ENCODE data around the gene HTT-AS.
"Not testable (repeated sequence)": the region's sequence is repeated elsewhere in the genome, so short reads cannot be mapped to it uniquely, and the experiment has no call there.

The HTT-AS gene

GRCh38 chr4:3112201-3112600 lies 37.9 kb upstream of the HTT-AS start:
- H3K4me1 ChIP-seq (ENCODE audit: insufficient read depth, low read length) = peaks cover 4% of the 10 kb centered on the region
- H3K36me3 ChIP-seq (ENCODE audit: insufficient read depth, low read length) = peaks cover 53% of the 10 kb centered on the region
- no peak overlapping the region for H3K27ac ChIP-seq (ENCODE audit: low read depth, low read length)
- H3K4me3 ChIP-seq (ENCODE audit: low read depth in 1 of 2, low read length in 2 of 2) = no peak overlapping the region
- H3K9ac ChIP-seq (ENCODE audit: low read length) = no peak overlapping the region
- H3K9me3 ChIP-seq (ENCODE audit: low read length) = no peaks in the 10 kb centered on the region
- H3K27me3 ChIP-seq (ENCODE audit: control insufficient read depth in 1 of 2, insufficient read depth in 2 of 2, low read length in 2 of 2) = no peaks in the 10 kb centered on the region

GRCh38 chr4:3111461-3111860 lies 37.1 kb upstream of the HTT-AS start:
- Histone ChIP-seq H3K4me3 (ENCODE audit: low read depth in 1 of 2, low read length in 2 of 2) (no peak overlapping the region), H3K9me3 (ENCODE audit: low read length) (no peaks in the 10 kb centered on the region), H3K36me3 (ENCODE audit: insufficient read depth, low read length) (peaks cover 47% of the 10 kb centered on the region), H3K27me3 (ENCODE audit: control insufficient read depth in 1 of 2, insufficient read depth in 2 of 2, low read length in 2 of 2) (no peaks in the 10 kb centered on the region), H3K4me1 (ENCODE audit: insufficient read depth, low read length) (peaks cover 7% of the 10 kb centered on the region), H3K27ac (ENCODE audit: low read depth, low read length) (no peak overlapping the region), H3K9ac (ENCODE audit: low read length) (no peak overlapping the region)

- Histone ChIP-seq H3K4me1 (ENCODE audit: insufficient read depth, low read length) (peaks cover 7% of the 10 kb centered on the region), H3K9ac (ENCODE audit: low read length) (no peak overlapping the region), H3K36me3 (ENCODE audit: insufficient read depth, low read length) (peaks cover 41% of the 10 kb centered on the region), H3K4me3 (ENCODE audit: low read depth in 1 of 2, low read length in 2 of 2) (no peak overlapping the region), H3K27me3 (ENCODE audit: control insufficient read depth in 1 of 2, insufficient read depth in 2 of 2, low read length in 2 of 2) (no peaks in the 10 kb centered on the region), H3K27ac (ENCODE audit: low read depth, low read length) (no peak overlapping the region), H3K9me3 (ENCODE audit: low read length) (no peaks in the 10 kb centered on the region)
These were observed 33.9 kb upstream of the HTT-AS start for GRCh38 chr4:3108211-3108610.

- Histone ChIP-seq H3K9ac (ENCODE audit: low read length) (no peak overlapping the region), H3K36me3 (ENCODE audit: insufficient read depth, low read length) (peaks cover 38% of the 10 kb centered on the region), H3K9me3 (ENCODE audit: low read length) (no peaks in the 10 kb centered on the region), H3K4me1 (ENCODE audit: insufficient read depth, low read length) (peaks cover 7% of the 10 kb centered on the region), H3K4me3 (ENCODE audit: low read depth in 1 of 2, low read length in 2 of 2) (no peak overlapping the region), H3K27me3 (ENCODE audit: control insufficient read depth in 1 of 2, insufficient read depth in 2 of 2, low read length in 2 of 2) (no peaks in the 10 kb centered on the region), H3K27ac (ENCODE audit: low read depth, low read length) (no peak overlapping the region)
These were observed 33.4 kb upstream of the HTT-AS start for GRCh38 chr4:3107691-3108121.

- Histone ChIP-seq H3K36me3 (ENCODE audit: insufficient read depth, low read length) (peaks cover 34% of the 10 kb centered on the region), H3K27ac (ENCODE audit: low read depth, low read length) (no peak overlapping the region), H3K27me3 (ENCODE audit: control insufficient read depth in 1 of 2, insufficient read depth in 2 of 2, low read length in 2 of 2) (no peaks in the 10 kb centered on the region), H3K4me3 (ENCODE audit: low read depth in 1 of 2, low read length in 2 of 2) (no peak overlapping the region), H3K9ac (ENCODE audit: low read length) (no peak overlapping the region), H3K9me3 (ENCODE audit: low read length) (no peaks in the 10 kb centered on the region), H3K4me1 (ENCODE audit: insufficient read depth, low read length) (peaks cover 7% of the 10 kb centered on the region)
These were observed 32.9 kb upstream of the HTT-AS start for GRCh38 chr4:3107271-3107670.

- no peak overlapping the region for H3K4me3 ChIP-seq (ENCODE audit: low read depth in 1 of 2, low read length in 2 of 2)
- no peak overlapping the region for H3K9ac ChIP-seq (ENCODE audit: low read length)
- H3K27ac ChIP-seq (ENCODE audit: low read depth, low read length) = no peak overlapping the region
- peaks cover 27% of the 10 kb centered on the region for H3K36me3 ChIP-seq (ENCODE audit: insufficient read depth, low read length)
- H3K9me3 ChIP-seq (ENCODE audit: low read length) = no peaks in the 10 kb centered on the region
- H3K27me3 ChIP-seq (ENCODE audit: control insufficient read depth in 1 of 2, insufficient read depth in 2 of 2, low read length in 2 of 2) = no peaks in the 10 kb centered on the region
- peaks cover 7% of the 10 kb centered on the region for H3K4me1 ChIP-seq (ENCODE audit: insufficient read depth, low read length)
These were observed 32.2 kb upstream of the HTT-AS start for GRCh38 chr4:3106339-3107186.

GRCh38 chr4:3098346-3098745 lies 24.0 kb upstream of the HTT-AS start:
- H3K4me3 ChIP-seq (ENCODE audit: low read depth in 1 of 2, low read length in 2 of 2) = no peak overlapping the region
- H3K9ac ChIP-seq (ENCODE audit: low read length) = no peak overlapping the region
- H3K27ac ChIP-seq (ENCODE audit: low read depth, low read length) = no peak overlapping the region
- H3K9me3 ChIP-seq (ENCODE audit: low read length) = no peaks in the 10 kb centered on the region
- H3K4me1 ChIP-seq (ENCODE audit: insufficient read depth, low read length) = no peaks in the 10 kb centered on the region
- no peaks in the 10 kb centered on the region for H3K27me3 ChIP-seq (ENCODE audit: control insufficient read depth in 1 of 2, insufficient read depth in 2 of 2, low read length in 2 of 2)
- H3K36me3 ChIP-seq (ENCODE audit: insufficient read depth, low read length) = peaks cover 7% of the 10 kb centered on the region

- H3K27ac ChIP-seq (ENCODE audit: low read depth, low read length) = no peak overlapping the region
- H3K36me3 ChIP-seq (ENCODE audit: insufficient read depth, low read length) = peaks cover 7% of the 10 kb centered on the region
- H3K9me3 ChIP-seq (ENCODE audit: low read length) = no peaks in the 10 kb centered on the region
- H3K27me3 ChIP-seq (ENCODE audit: control insufficient read depth in 1 of 2, insufficient read depth in 2 of 2, low read length in 2 of 2) = no peaks in the 10 kb centered on the region
- H3K4me1 ChIP-seq (ENCODE audit: insufficient read depth, low read length) = no peaks in the 10 kb centered on the region
- no peak overlapping the region for H3K9ac ChIP-seq (ENCODE audit: low read length)
- H3K4me3 ChIP-seq (ENCODE audit: low read depth in 1 of 2, low read length in 2 of 2) = no peak overlapping the region
These were observed 21.9 kb upstream of the HTT-AS start for GRCh38 chr4:3096202-3096601.

GRCh38 chr4:3094701-3095100 lies 20.4 kb upstream of the HTT-AS start:
- not testable (repeated sequence) for H3K27ac ChIP-seq (ENCODE audit: low read depth, low read length); H3K9ac ChIP-seq (ENCODE audit: low read length); H3K36me3 ChIP-seq (ENCODE audit: insufficient read depth, low read length); H3K9me3 ChIP-seq (ENCODE audit: low read length); H3K4me1 ChIP-seq (ENCODE audit: insufficient read depth, low read length); H3K27me3 ChIP-seq (ENCODE audit: control insufficient read depth in 1 of 2, insufficient read depth in 2 of 2, low read length in 2 of 2); H3K4me3 ChIP-seq (ENCODE audit: low read depth in 1 of 2, low read length in 2 of 2)

GRCh38 chr4:3091464-3091863 lies 17.1 kb upstream of the HTT-AS start:
- H3K36me3 ChIP-seq (ENCODE audit: insufficient read depth, low read length) = peaks cover 9% of the 10 kb centered on the region
- no peak overlapping the region for H3K27ac ChIP-seq (ENCODE audit: low read depth, low read length)
- no peak overlapping the region for H3K4me3 ChIP-seq (ENCODE audit: low read depth in 1 of 2, low read length in 2 of 2)
- H3K9ac ChIP-seq (ENCODE audit: low read length) = no peak overlapping the region
- H3K9me3 ChIP-seq (ENCODE audit: low read length) = no peaks in the 10 kb centered on the region
- no peaks in the 10 kb centered on the region for H3K4me1 ChIP-seq (ENCODE audit: insufficient read depth, low read length)
- no peaks in the 10 kb centered on the region for H3K27me3 ChIP-seq (ENCODE audit: control insufficient read depth in 1 of 2, insufficient read depth in 2 of 2, low read length in 2 of 2)

GRCh38 chr4:3087115-3087797 lies 12.9 kb upstream of the HTT-AS start:
- Histone ChIP-seq H3K27ac (ENCODE audit: low read depth, low read length) (no peak overlapping the region), H3K36me3 (ENCODE audit: insufficient read depth, low read length) (peaks cover 9% of the 10 kb centered on the region), H3K9ac (ENCODE audit: low read length) (no peak overlapping the region)

More at GRCh38 chr4:3087115-3087797, 12.9 kb upstream of the HTT-AS start:
- Histone ChIP-seq H3K9me3 (ENCODE audit: low read length) (no peaks in the 10 kb centered on the region), H3K27me3 (ENCODE audit: control insufficient read depth in 1 of 2, insufficient read depth in 2 of 2, low read length in 2 of 2) (no peaks in the 10 kb centered on the region), H3K4me1 (ENCODE audit: insufficient read depth, low read length) (no peaks in the 10 kb centered on the region), H3K4me3 (ENCODE audit: low read depth in 1 of 2, low read length in 2 of 2) (no peak overlapping the region)
